GM12872 (cell line): Measurements from ENCODE around the gene AFF3.

Experiments used
- TF ChIP-seq, protein P1 (sequence below): IDR thresholded peaks from 3 replicates; pipeline ENCODE4 v1.5.1; 2011; ENCODE audit warnings: low read depth, mild to moderate bottlenecking, low read length, moderate library complexity; ENCODE audit not compliant: insufficient read depth

Gene AFF3

GRCh38 chr2:99852376-99852934 is 289.9 kb downstream of the AFF3 start:
- TF ChIP-seq, protein P1, sequence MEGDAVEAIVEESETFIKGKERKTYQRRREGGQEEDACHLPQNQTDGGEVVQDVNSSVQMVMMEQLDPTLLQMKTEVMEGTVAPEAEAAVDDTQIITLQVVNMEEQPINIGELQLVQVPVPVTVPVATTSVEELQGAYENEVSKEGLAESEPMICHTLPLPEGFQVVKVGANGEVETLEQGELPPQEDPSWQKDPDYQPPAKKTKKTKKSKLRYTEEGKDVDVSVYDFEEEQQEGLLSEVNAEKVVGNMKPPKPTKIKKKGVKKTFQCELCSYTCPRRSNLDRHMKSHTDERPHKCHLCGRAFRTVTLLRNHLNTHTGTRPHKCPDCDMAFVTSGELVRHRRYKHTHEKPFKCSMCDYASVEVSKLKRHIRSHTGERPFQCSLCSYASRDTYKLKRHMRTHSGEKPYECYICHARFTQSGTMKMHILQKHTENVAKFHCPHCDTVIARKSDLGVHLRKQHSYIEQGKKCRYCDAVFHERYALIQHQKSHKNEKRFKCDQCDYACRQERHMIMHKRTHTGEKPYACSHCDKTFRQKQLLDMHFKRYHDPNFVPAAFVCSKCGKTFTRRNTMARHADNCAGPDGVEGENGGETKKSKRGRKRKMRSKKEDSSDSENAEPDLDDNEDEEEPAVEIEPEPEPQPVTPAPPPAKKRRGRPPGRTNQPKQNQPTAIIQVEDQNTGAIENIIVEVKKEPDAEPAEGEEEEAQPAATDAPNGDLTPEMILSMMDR = no peak

GRCh38 chr2:99851811-99852210 is 290.6 kb downstream of the AFF3 start:
- TF ChIP-seq, protein P1 = no peak

DNA sequence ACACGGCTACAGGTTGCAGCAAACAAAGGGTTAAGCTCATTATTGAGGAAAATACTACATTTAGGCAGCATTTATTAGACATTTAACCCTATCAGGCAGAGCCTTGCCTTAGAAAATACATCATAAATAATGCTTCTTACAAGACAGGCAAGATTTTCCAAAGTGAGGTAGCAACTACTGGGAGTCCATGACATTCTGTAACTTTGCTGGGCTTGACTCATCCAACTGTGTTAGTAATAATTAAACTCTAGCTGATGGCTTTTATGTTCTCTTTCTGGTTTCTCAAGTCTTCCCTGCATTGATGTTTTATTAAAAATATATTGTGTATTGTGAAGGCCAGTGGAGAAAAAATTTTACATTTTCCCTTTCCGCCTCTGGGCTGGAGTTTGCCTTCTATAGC is 291.3 kb downstream of the AFF3 start:
- TF ChIP-seq, protein P1 = no peak

DNA sequence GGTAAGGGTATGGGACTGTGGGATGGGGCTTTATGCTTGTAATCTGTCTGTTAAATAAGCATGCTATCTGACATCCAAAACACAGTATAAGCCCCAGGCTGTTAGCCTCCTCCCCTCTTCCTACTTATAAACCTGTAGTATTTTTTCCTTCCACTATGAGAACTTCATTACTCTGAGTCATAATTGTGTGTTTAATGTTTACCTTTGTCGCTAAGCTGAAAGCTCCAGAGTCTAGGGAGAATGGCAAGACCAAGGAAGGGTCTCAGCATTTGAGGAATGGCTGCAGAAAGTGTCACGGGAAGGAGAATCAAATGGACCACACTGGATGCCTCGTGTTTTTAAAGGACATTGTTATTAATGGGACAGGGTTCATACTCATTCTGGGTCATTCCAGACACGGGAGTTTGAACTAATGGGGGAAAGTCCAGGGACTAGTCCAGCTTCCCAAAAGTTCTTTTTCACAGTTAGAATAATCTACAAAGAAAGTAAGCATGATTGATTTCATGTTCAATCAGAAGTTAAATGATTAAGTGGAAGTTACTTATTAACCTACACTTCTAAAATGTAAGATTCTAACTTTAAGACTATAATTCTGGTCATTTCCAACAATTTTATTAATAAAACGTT is 292.2 kb downstream of the AFF3 start:
- TF ChIP-seq, protein P1 = no peak

DNA sequence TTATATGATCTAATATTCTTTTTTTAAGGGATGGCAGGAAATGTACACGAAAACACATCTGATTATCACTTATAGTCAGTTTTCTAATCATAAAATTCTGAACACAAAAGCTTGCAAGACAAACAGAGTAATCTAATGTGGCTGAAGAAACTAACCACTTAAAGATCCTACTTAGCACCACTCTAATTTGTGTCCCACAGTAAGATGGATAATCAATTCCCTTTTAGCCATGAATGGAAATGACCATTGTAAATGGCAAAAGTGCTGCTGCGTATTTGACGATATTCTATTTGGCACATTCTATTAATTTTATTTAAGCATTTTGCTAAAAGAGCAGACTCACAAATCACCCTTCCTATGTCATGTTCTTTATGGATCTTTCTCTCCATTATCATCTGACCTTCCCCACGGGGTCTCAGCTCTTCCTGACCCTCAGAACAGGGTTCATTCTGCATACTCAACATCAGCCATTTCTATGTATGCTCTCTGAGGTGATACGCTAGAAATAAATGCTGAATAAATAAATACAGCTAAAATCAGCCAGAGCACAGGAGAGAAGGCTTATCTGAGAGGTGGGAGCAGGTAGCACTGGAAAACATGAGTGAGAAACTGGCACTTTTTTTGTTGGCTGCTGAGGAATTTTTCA is 295.8 kb downstream of the AFF3 start:
- TF ChIP-seq, protein P1 = no peak

GRCh38 chr2:99845296-99845695 is 297.1 kb downstream of the AFF3 start:
- TF ChIP-seq, protein P1 = no peak

- TF ChIP-seq, protein P1 = no peak
Measured at GRCh38 chr2:99842451-99842850, 299.9 kb downstream of the AFF3 start.
